IMR-90 (cell line): ENCODE measurements around the gene SPNS1. TPM values are rescaled to one million over a fixed set of nuclear protein-coding genes. Genes with fewer than 3 reads are reported as not detected.

ENCODE experiments used
- ATAC-seq: fragments of 200-7000 bp; cut with Tn5 transposase; 2 replicates; pipeline ENCODE4 v1.9.1; 2020; ENCODE audit warnings: low read depth, mild to moderate bottlenecking, moderate library complexity
- BruUV-seq: library from RNA; stranded (reverse); fragments of 400-500 nt; replicated peaks from 2 replicates; lab custom pipeline; 2021; lab: Mats Ljungman, UMichigan
- CTCF ChIA-PET: fragments of 300-600 bp; formaldehyde crosslinking; extraction: SDS; loops from one replicate; lab custom pipeline; 2021; ENCODE audit warnings: antibody characterized with exemption; lab: Yijun Ruan, JAX
- POLR2A ChIA-PET: fragments of 300-600 bp; sonication (Branson Sonifier 250); formaldehyde crosslinking; loops from one replicate; lab custom pipeline; 2022; ENCODE audit warnings: antibody characterized with exemption; ENCODE audit not compliant: unreplicated experiment; lab: Charles Lee
- DNase-seq: peaks from one replicate; pipeline ENCODE4 v3.0.0; 2013
- H2AFZ ChIP-seq: replicated peaks from 2 replicates; pipeline ENCODE3; 2013; ENCODE audit warnings: low read length, mild to moderate bottlenecking; ENCODE audit not compliant: poor library complexity
- H2AK5ac ChIP-seq: 2 replicates; pipeline ENCODE4 v1.6.1; 2013; ENCODE audit warnings: low read depth, low read length, inconsistent platforms
- H2AK9ac ChIP-seq: replicated peaks from 2 replicates; pipeline ENCODE3; 2013; ENCODE audit warnings: mild to moderate bottlenecking, low read depth, low read length, moderate library complexity; ENCODE audit not compliant: poor library complexity
- H2BK120ac ChIP-seq: 2 replicates; pipeline ENCODE4 v1.6.1; 2013; ENCODE audit warnings: low read depth, low read length, inconsistent platforms
- H2BK15ac ChIP-seq: 3 replicates; pipeline ENCODE4 v1.6.1; 2013; ENCODE audit warnings: low read depth, low read length, inconsistent platforms
- H2BK20ac ChIP-seq: 2 replicates; pipeline ENCODE4 v1.6.1; 2013; ENCODE audit warnings: low read depth, mild to moderate bottlenecking, inconsistent platforms, low read length, moderate library complexity
- H2BK5ac ChIP-seq: 2 replicates; pipeline ENCODE4 v1.6.1; 2013; ENCODE audit warnings: mild to moderate bottlenecking, low read depth, low read length, inconsistent platforms; ENCODE audit not compliant: poor library complexity, severe bottlenecking
- H3K14ac ChIP-seq: replicated peaks from 2 replicates; pipeline ENCODE4 v1.6.1; 2013; ENCODE audit warnings: low read depth, low read length, inconsistent platforms
- H3K18ac ChIP-seq: 2 replicates; pipeline ENCODE4 v1.6.1; 2013; ENCODE audit warnings: low read depth, low read length, control low read depth
- H3K23ac ChIP-seq: 2 replicates; pipeline ENCODE4 v1.6.1; 2013; ENCODE audit warnings: low read depth, low read length, inconsistent platforms
- H3K27ac ChIP-seq: 2 replicates; pipeline ENCODE4 v1.5.1; 2013; ENCODE audit warnings: mild to moderate bottlenecking, control low read depth, low read length; ENCODE audit not compliant: insufficient read depth
- H3K27me3 ChIP-seq: 2 replicates; pipeline ENCODE4 v1.6.1; 2013; ENCODE audit warnings: low read length; ENCODE audit not compliant: control insufficient read depth, insufficient read depth
- H3K36me3 ChIP-seq: 2 replicates; pipeline ENCODE4 v1.6.1; 2013; ENCODE audit warnings: low read length, mixed read lengths; ENCODE audit not compliant: control insufficient read depth, insufficient read depth
- H3K4ac ChIP-seq: 2 replicates; pipeline ENCODE4 v1.6.1; 2013; ENCODE audit warnings: low read depth, low read length, inconsistent platforms
- H3K4me1 ChIP-seq: 2 replicates; pipeline ENCODE4 v1.6.1; 2013; ENCODE audit warnings: low read length, mixed read lengths; ENCODE audit not compliant: control insufficient read depth, insufficient read depth
- H3K4me2 ChIP-seq: 2 replicates; pipeline ENCODE4 v1.6.1; 2013; ENCODE audit warnings: low read depth, mild to moderate bottlenecking, control low read depth, low read length, moderate library complexity
- H3K4me3 ChIP-seq: 2 replicates; pipeline ENCODE4 v1.5.1; 2013; ENCODE audit warnings: low read depth, mild to moderate bottlenecking, control low read depth, low read length, moderate library complexity; ENCODE audit not compliant: insufficient read depth
- H3K56ac ChIP-seq: 2 replicates; pipeline ENCODE4 v1.6.1; 2013; ENCODE audit warnings: low read length, inconsistent platforms; ENCODE audit not compliant: insufficient read depth; ENCODE audit errors: extremely low read depth
- H3K79me1 ChIP-seq, 2 experiments: 2 replicates each; pipeline ENCODE4 v1.6.1; 2013; ENCODE audit warnings: low read length in 2 of 2, inconsistent platforms in 1 of 2, low read depth in 1 of 2
- H3K9ac ChIP-seq: 2 replicates; pipeline ENCODE4 v1.6.1; 2013; ENCODE audit warnings: low read depth, low read length, control low read depth
- H3K9me1 ChIP-seq: 2 replicates; pipeline ENCODE4 v1.6.1; 2013; ENCODE audit warnings: low read length, inconsistent platforms; ENCODE audit not compliant: insufficient read depth
- H3K9me3 ChIP-seq: 2 replicates; pipeline ENCODE4 v1.6.1; 2013; ENCODE audit warnings: low read length; ENCODE audit not compliant: control insufficient read depth, insufficient read depth
- H4K20me1 ChIP-seq: 2 replicates; pipeline ENCODE4 v1.6.1; 2013; ENCODE audit warnings: low read length, inconsistent platforms; ENCODE audit not compliant: insufficient read depth
- H4K5ac ChIP-seq: 2 replicates; pipeline ENCODE4 v1.6.1; 2013; ENCODE audit warnings: mild to moderate bottlenecking, low read depth, low read length, control low read depth
- H4K8ac ChIP-seq, 2 experiments: 2 replicates each; pipeline ENCODE4 v1.6.1; 2013; ENCODE audit warnings: low read depth in 2 of 2, low read length in 2 of 2, control low read depth in 1 of 2, inconsistent platforms in 1 of 2
- H4K91ac ChIP-seq: 2 replicates; pipeline ENCODE4 v1.6.1; 2013; ENCODE audit warnings: low read depth, low read length, inconsistent platforms; ENCODE audit not compliant: insufficient read depth
- BHLHE40 ChIP-seq: fragments of 150-350 bp; IDR thresholded peaks from 2 replicates; pipeline ENCODE4 v1.6.1; 2016; ENCODE audit warnings: mild to moderate bottlenecking, low read depth, low read length
- CTCF ChIP-seq: conservative IDR thresholded peaks from 2 replicates; pipeline ENCODE4 v1.5.1; 2012; ENCODE audit warnings: mild to moderate bottlenecking, low read depth, low read length, improper control_type of control experiment
- ELK1 ChIP-seq: fragments of 150-350 bp; IDR thresholded peaks from 2 replicates; pipeline ENCODE4 v1.6.1; 2016; ENCODE audit warnings: low read depth, mild to moderate bottlenecking, low read length, moderate library complexity, borderline replicate concordance
- FOS ChIP-seq: fragments of 150-350 bp; IDR thresholded peaks from 2 replicates; pipeline ENCODE4 v1.6.1; 2016; ENCODE audit warnings: low read depth, low read length
- MAZ ChIP-seq: IDR thresholded peaks from 2 replicates; pipeline ENCODE4 v1.6.1; 2012; ENCODE audit warnings: low read depth, mild to moderate bottlenecking, low read length, improper control_type of control experiment, moderate library complexity, borderline replicate concordance
- NFE2L2 ChIP-seq: fragments of 150-350 bp; IDR thresholded peaks from 2 replicates; pipeline ENCODE4 v1.6.1; 2016; ENCODE audit warnings: low read depth, mild to moderate bottlenecking, low read length
- RAD21 ChIP-seq: IDR thresholded peaks from 2 replicates; pipeline ENCODE4 v1.6.1; 2012; ENCODE audit warnings: low read length, improper control_type of control experiment
- RCOR1 ChIP-seq: IDR thresholded peaks from 2 replicates; pipeline ENCODE4 v1.6.1; 2012; ENCODE audit warnings: mild to moderate bottlenecking, low read length, improper control_type of control experiment; ENCODE audit not compliant: insufficient replicate concordance
- RFX5 ChIP-seq: IDR thresholded peaks from 2 replicates; pipeline ENCODE4 v1.8.0; 2012; ENCODE audit warnings: low read depth, mild to moderate bottlenecking, low read length, moderate library complexity
- SMC3 ChIP-seq: fragments of 150-350 bp; IDR thresholded peaks from 2 replicates; pipeline ENCODE4 v1.6.1; 2016; ENCODE audit warnings: low read depth, mild to moderate bottlenecking, antibody characterized with exemption, low read length, moderate library complexity
- USF2 ChIP-seq: fragments of 150-350 bp; IDR thresholded peaks from 2 replicates; pipeline ENCODE4 v1.6.1; 2017; ENCODE audit warnings: mild to moderate bottlenecking, antibody characterized with exemption, low read length, low read depth
- WGBS, 2 experiments: methylation state at CpG; one replicate each; pipeline versions ENCODE4 v1.1.5 to v1.1.7; 2013; ENCODE audit warnings: missing lambda C conversion rate in 2 of 2; ENCODE audit not compliant: insufficient read length in 1 of 2; ENCODE audit errors: extremely low coverage in 2 of 2; 5-methylcytosine and 5-hydroxymethylcytosine counted together
- dilution Hi-C: fragments of 300-500 bp; cut with HindIII; formaldehyde crosslinking; loops from one replicate; pipeline ENCODE4 v1.14.3; 2018; ENCODE audit warnings: low sequenced_read_pairs; ENCODE audit not compliant: unreplicated experiment
- in situ Hi-C: fragments of 300-500 bp; cut with MboI; formaldehyde crosslinking; loops from 3 replicates; pipeline ENCODE4 v1.14.3; 2019; ENCODE audit warnings: low sequenced_read_pairs, inconsistent platforms, mixed read lengths
- intact Hi-C: fragments of 100-400 bp; cut with micrococcal nuclease; formaldehyde crosslinking; loops from 2 replicates; pipeline ENCODE4 v1.10.0; 2022
- polyA plus RNA-seq, 3 experiments: library from polyadenylated mRNA; depleted of rRNA; stranded (reverse); fragments of >200 nt; gene quantifications; 2 replicates each; pipeline ENCODE4 v1.2.3, GENCODE V29; 2012; ENCODE audit warnings: low replicate concordance in 1 of 3
- total RNA-seq: library from RNA; depleted of rRNA; stranded (reverse); fragments of >200 nt; gene quantifications from 2 replicates; pipeline ENCODE4 v1.2.3, GENCODE V29; 2012

The SPNS1 gene
- total and polyA plus RNA-seq, 2 of the 4 experiments (the other 2 are of a cell fraction), result 4.7 to 37.3 TPM

GRCh38 chr16:28977703-28978662 lies 3.4 kb downstream of the SPNS1 start:
- WGBS, 2 experiments, result 93% methylated on average over 8 of the region's 11 CpGs; no CpG with 5 or more reads in 1 of the 2 experiments
- H2BK5ac ChIP-seq, result no peak overlapping the region
- dilution Hi-C loops, result no loop called here
- peak overlapping the region; percentile 49 for H2AK9ac ChIP-seq
- no peak overlapping the region for H2BK20ac ChIP-seq
- no peak overlapping the region for H2BK15ac ChIP-seq
- H4K5ac ChIP-seq, result no peak overlapping the region
- H3K27ac ChIP-seq, result no peak overlapping the region
- H3K4ac ChIP-seq, result no peak overlapping the region
- no peak overlapping the region for H2BK120ac ChIP-seq
- no peaks in the 10 kb centered on the region for H3K4me1 ChIP-seq
- H3K9ac ChIP-seq, result no peak overlapping the region
- H3K23ac ChIP-seq, result no peak overlapping the region
- no peak overlapping the region for H3K4me2 ChIP-seq
- in situ Hi-C loops, result no loop called here
- no peak overlapping the region for H4K8ac ChIP-seq
- no peak overlapping the region for H2AK5ac ChIP-seq
- TF ChIP-seq RAD21 (no peak), BHLHE40 (no peak), FOS (no peak), CTCF (no peak), RFX5 (no peak), MAZ (no peak), SMC3 (no peak), USF2 (no peak), RCOR1 (no peak), NFE2L2 (no peak), ELK1 (no peak)
- H4K91ac ChIP-seq, result no peak overlapping the region
- H3K36me3 ChIP-seq, result peaks cover 35% of the 10 kb centered on the region
- H4K20me1 ChIP-seq, result 0 out of 2 replicates have a peak, but pooled peaks cover 3% of the 10 kb centered on the region
- H3K9me1 ChIP-seq, result peaks cover 7% of the 10 kb centered on the region
- ChIA-PET CTCF (no interaction called here), POLR2A (interaction anchor here (0.5 kb wide), 1 partner anchor 38 kb away, joined by 4 read pairs; no protein-coding TSS in a partner anchor)
- no TSS peak for BruUV-seq
- H3K79me1 ChIP-seq, result peaks cover 17 to 52% of the 10 kb centered on the region in 2 experiments
- DNase-seq, result no peak
- H2AFZ ChIP-seq, result no peak overlapping the region
- no peaks in the 10 kb centered on the region for H3K27me3 ChIP-seq
- no peak overlapping the region for H3K4me3 ChIP-seq
- intact Hi-C loops, result loop anchor here (10.0 kb wide), 1 partner anchor 747 kb away; no protein-coding TSS in a partner anchor
- ATAC-seq, result no peak
- H3K9me3 ChIP-seq, result no peaks in the 10 kb centered on the region; the same call in 1 of the 2 replicates
- H3K18ac ChIP-seq, result no peak overlapping the region
- H3K56ac ChIP-seq, result no peak overlapping the region
- H3K14ac ChIP-seq, result no peak overlapping the region
